ENCODE results near the gene RWDD2A. TPM values are rescaled to one million over a fixed set of nuclear protein-coding genes. Genes with fewer than 3 reads are reported as not detected.

Gene RWDD2A
- total and polyA plus RNA-seq, 2 of the 8 experiments (the other 6 are each of a cell fraction or from before 2014, with no cell fraction given): 2.1 to 3.6 TPM

DNA sequence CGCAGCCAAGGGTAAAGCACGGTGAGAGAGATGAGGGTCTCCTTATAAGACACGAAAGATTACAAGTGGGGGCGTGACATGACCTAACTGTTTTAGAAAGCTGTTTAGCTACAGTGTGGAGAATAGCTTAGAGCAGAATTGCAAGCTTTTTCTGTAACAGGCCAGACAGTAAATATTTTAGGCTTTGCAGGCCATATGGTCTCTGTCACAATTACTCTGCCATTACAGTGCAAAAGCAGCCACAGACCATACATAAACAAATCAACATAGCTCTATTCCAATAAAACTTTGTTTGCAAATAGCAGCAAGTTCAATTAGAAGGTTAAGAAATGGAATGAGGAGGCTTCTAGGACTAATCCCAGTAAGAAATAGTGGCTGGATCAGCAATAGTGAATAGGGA, 16.9 kb upstream of the RWDD2A start (continued):
- TF ChIP-seq EZH2 (IDR thresholded peaks at IDR 0.05; ENCODE audit: low read depth, low read length, severe bottlenecking) (no peak), BACH1 (IDR thresholded peaks at IDR 0.05; ENCODE audit: low read length) (no peak), KDM1A (IDR thresholded peaks at IDR 0.05; ENCODE audit: borderline replicate concordance, low read length) (no peak), SAP30 (IDR thresholded peaks at IDR 0.05; ENCODE audit: insufficient read depth, insufficient replicate concordance, low read length) (no peak)

Data from H1 (cell line).